IPS DF 6.9 (cell line): ENCODE results near the gene RAD23B.

Experiments used
- DNase-seq: peaks from one replicate; pipeline ENCODE4 v3.0.0-alpha.2; 2013; ENCODE audit warnings: low read depth, low spot score
- H3K27ac ChIP-seq: one replicate; pipeline ENCODE4 v1.5.1; 2013; ENCODE audit warnings: low read length, control low read depth
- H3K27me3 ChIP-seq: 2 replicates; pipeline ENCODE4 v1.6.1; 2013; ENCODE audit warnings: mild to moderate bottlenecking, low read length; ENCODE audit not compliant: control insufficient read depth, insufficient read depth
- H3K36me3 ChIP-seq: 2 replicates; pipeline ENCODE4 v1.6.1; 2013; ENCODE audit warnings: low read length; ENCODE audit not compliant: control insufficient read depth, insufficient read depth
- H3K4me1 ChIP-seq: 2 replicates; pipeline ENCODE4 v1.6.1; 2013; ENCODE audit warnings: low read length; ENCODE audit not compliant: control insufficient read depth, insufficient read depth
- H3K4me3 ChIP-seq: 2 replicates; pipeline ENCODE4 v1.5.1; 2013; ENCODE audit warnings: mild to moderate bottlenecking, low read length
- H3K9me3 ChIP-seq: 2 replicates; pipeline ENCODE4 v1.6.1; 2013; ENCODE audit warnings: low read length, inconsistent platforms; ENCODE audit not compliant: control insufficient read depth, insufficient read depth
- WGBS: extraction: QIAGEN DNeasy Blood & Tissue Kit; methylation state at CpG from one replicate; pipeline ENCODE4 v1.1.7; 2013; ENCODE audit warnings: mixed read lengths, missing lambda C conversion rate; ENCODE audit not compliant: insufficient read length, insufficient coverage; 5-methylcytosine and 5-hydroxymethylcytosine counted together

The RAD23B gene

GRCh38 chr9:107375001-107375400, 91.9 kb downstream of the RAD23B start:
- 100% methylated on average over 1 of the region's 3 CpGs for WGBS
- Histone ChIP-seq H3K9me3 (no peaks in the 10 kb centered on the region), H3K36me3 (no peaks in the 10 kb centered on the region), H3K4me3 (no peak overlapping the region), H3K27me3 (no peaks in the 10 kb centered on the region), H3K27ac (no peak overlapping the region), H3K4me1 (no peaks in the 10 kb centered on the region)
- DNase-seq: no peak

GRCh38 chr9:107375651-107376369, 92.7 kb downstream of the RAD23B start:
- Histone ChIP-seq H3K4me1 (no peaks in the 10 kb centered on the region), H3K27me3 (no peaks in the 10 kb centered on the region), H3K4me3 (no peak overlapping the region), H3K9me3 (no peaks in the 10 kb centered on the region), H3K36me3 (no peaks in the 10 kb centered on the region), H3K27ac (no peak overlapping the region)
- no peak for DNase-seq
- WGBS: no CpG with 5 or more reads among the region's 10 CpGs

GRCh38 chr9:107378006-107378405, 94.9 kb downstream of the RAD23B start:
- DNase-seq: no peak
- Histone ChIP-seq H3K27me3 (no peaks in the 10 kb centered on the region), H3K27ac (no peak overlapping the region), H3K9me3 (no peaks in the 10 kb centered on the region), H3K36me3 (no peaks in the 10 kb centered on the region), H3K4me3 (no peak overlapping the region), H3K4me1 (no peaks in the 10 kb centered on the region)
- no CpG with 5 or more reads among the region's 2 CpGs for WGBS
